HG02973 (cell line): ENCODE results near the gene RASGRF2.

Experiments used
- ATAC-seq: cut with Tn5 transposase; IDR thresholded peaks from one replicate; pipeline ENCODE4 v1.9.1; 2021; ENCODE audit warnings: moderate library complexity; ENCODE audit not compliant: unreplicated experiment

Gene RASGRF2

GRCh38 chr5:80941496-80941895, 18.7 kb upstream of the RASGRF2 start:
- ATAC-seq: no peak

- no peak for ATAC-seq
These were observed 8.8 kb upstream of the RASGRF2 start for GRCh38 chr5:80951366-80951765.

DNA sequence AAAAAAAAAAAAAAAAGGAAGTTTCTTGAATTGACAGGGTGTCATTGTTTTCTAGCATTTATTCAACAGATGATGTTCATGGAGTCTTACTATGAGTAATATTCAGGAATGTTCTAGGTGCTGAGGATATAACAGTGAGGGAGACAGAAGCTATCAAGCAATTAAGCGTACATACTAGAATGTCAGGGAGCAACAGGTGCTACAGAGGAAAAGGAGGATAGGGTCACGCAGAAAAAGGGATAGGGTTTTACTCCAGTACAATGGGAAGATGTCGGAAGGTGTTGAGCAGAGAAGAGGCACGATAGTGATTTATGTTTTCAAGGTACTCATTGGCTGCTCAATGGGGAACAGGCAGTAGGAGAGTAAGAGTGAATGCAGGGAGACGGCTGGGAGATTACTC, 6.6 kb upstream of the RASGRF2 start:
- ATAC-seq: no peak

DNA sequence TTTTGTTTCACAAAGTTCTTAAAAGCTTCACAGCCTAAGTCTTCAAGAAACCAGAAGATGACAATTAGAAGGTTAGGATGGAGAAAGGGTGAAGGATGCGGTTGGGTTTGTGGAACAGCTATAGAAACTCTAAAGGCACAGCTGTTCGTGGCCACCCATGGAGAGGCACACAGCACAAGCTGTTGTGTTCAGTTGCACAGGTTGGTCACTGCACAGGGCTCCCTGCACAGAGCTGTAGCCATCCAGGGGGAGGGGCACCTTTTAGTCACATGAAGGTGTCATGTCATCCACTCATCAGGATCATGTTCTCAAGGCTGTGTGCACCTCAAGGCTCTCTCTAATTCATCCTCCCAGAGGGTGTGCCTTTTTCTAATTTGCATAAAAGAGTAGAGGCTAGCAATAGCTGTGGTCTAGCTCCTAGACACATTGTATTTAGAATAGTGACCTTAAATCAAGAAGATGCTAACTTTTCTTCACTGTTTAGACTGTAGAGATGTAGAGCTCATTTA, 5.0 kb upstream of the RASGRF2 start:
- ATAC-seq: no peak

- no peak for ATAC-seq
These were observed 3.9 kb upstream of the RASGRF2 start for GRCh38 chr5:80956272-80956671.

GRCh38 chr5:80957031-80957761, 3.0 kb upstream of the RASGRF2 start:
- ATAC-seq: no peak

DNA sequence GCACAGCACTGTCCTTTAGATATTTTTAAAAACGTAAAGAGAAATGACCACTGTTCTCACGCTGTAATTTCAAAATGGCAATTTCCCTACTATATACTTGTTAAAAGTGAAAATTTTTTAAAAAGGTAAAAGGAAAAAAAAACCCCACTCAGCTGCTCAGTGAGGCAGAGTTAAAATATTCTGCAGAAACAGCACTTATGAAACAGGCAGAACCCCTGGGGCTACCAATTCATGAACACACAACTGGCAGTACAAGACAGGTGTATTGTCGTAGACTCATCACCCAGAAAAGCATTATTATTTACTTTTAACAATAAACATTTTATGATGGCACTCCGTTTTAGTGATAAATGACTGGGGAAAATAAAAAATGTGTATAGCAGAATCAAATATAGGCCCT, 1.5 kb upstream of the RASGRF2 start:
- ATAC-seq: no peak

DNA sequence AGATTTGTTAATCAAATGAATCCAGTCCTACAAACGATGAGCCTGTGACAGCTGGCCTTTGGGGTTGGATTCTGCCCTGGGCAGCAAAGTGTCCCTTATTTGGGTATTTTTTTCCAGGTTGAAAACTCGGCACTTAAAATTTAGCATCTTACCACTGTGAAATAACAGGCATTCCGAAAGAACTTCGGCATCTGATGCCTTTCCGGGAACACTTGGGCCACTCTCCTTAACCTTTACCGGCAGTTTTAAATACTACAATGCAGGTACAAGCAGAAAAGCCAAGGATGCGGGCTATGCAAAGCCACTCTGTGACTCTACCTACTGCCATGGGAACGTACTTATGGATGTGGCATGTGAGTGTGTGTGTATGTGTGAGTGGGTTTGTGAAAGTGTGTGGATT, 1.0 kb upstream of the RASGRF2 start:
- ATAC-seq: no peak

DNA sequence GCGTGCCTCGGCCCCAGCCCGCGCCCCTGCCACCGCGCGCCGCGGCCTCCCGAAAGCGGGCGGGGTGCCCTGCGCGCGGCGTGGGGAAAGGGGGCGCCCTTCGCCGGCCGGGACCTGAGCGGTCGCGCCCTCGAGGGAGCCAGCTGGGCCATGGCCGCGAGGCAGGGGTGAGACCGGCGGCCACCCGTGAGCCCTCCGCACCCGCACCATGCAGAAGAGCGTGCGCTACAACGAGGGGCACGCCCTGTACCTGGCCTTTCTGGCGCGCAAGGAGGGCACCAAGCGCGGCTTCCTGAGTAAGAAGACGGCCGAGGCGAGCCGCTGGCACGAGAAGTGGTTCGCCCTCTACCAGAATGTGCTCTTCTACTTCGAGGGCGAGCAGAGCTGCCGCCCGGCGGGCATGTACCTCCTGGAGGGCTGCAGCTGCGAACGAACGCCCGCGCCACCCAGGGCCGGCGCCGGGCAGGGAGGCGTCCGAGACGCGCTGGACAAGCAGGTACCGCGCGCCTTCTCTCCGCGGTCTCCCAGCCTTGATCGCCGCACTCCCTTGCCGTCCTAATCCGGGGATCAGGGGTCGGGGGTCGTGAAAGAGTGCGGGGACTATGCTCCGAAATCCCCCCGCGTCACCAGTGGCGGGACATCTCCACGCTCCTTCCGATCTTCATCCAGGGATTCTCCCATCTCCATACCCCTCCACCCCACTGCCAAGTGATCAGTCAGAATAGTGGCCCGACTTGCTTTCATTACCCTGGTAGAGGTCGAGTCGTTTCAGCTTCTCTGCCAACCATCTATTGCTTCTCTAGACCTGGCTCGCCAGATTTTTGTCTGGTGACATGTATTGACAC, 590 bp downstream of the RASGRF2 start:
- no peak for ATAC-seq

- no peak for ATAC-seq
These were observed 1.5 kb downstream of the RASGRF2 start for GRCh38 chr5:80961376-80962281.

- ATAC-seq: no peak
These were observed 2.7 kb downstream of the RASGRF2 start for GRCh38 chr5:80962630-80963520.

GRCh38 chr5:80963521-80963895, 3.3 kb downstream of the RASGRF2 start:
- no peak for ATAC-seq

DNA sequence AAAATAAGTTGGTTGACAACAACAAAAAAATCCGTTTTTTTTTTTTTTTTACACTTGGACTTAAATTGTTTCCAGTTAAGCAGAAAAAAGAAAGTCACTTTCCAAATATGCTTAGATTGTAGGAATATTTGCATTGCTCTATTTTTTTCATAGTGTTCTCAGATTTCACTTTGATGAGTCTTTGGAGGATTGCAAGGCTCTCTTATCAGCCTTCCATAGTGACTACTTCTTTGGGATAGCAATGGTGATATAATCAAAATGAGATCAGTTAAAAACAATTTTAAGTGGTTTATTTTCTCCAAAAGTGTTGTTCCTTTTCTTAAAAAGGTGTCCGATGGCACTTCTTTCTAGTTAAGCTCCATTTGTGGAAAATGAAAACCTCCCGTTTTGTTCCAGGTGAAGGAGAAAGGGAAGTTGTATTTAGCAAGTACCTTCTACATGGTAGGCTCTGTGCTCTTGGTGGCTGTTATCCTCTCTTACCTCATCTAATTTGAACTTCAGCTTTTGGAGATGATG, 3.9 kb downstream of the RASGRF2 start:
- ATAC-seq: no peak

- ATAC-seq: no peak
These were observed 4.3 kb downstream of the RASGRF2 start for GRCh38 chr5:80964491-80964890.

GRCh38 chr5:80964919-80965318, 4.8 kb downstream of the RASGRF2 start:
- no peak for ATAC-seq

DNA sequence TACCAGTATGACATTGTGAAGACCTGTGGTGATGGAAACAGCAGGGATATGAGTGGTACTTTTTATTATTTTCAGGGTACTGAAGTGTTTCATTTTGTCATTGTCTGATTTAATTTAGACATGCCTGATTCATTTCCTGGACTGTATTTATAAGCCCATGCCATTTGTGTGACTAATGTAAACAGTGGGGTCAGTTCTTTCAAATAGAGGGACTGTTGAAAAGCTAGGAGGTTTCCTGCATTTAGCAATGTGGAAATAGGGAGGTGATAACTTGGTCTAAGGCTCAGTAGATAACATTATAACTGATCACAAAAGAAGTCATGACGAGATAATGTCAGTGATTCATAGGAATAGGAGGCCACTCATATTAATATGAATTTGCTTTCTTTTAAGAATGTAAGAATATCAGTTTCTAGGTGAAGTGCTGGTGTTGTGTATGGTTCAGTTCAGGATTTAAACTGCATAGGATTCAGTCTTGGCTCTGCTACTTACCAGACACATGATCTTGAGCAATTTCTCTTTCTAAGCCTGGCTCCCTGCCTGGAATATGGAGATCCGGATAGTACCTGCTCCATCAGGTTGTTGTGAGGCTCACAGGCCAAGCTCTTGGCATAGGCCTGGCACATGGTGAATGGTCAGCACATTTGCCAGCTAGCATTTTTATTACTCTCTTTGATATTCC, 7.5 kb downstream of the RASGRF2 start:
- no peak for ATAC-seq

DNA sequence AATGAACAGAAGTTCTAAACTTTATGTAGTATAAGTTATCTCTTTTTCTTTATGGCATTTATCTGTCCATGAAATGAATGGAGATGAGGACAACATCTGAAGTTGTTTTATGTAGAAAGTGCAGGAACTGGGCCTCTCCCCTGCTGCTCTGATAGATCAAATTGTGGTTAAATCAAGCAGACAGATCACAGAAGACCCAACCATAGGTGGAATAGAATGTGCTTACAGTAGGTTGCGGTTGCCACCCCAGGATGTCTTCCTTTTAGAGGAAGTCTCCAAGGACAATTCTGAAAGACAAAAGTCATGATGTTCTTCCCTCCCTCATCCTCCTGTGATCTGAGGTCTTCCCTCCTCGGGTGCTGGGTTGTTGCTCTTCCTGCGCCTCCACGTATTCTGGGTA, 12.9 kb downstream of the RASGRF2 start:
- no peak for ATAC-seq

- no peak for ATAC-seq
These were observed 14.9 kb downstream of the RASGRF2 start for GRCh38 chr5:80975065-80975464.

GRCh38 chr5:80976985-80977384, 16.8 kb downstream of the RASGRF2 start:
- ATAC-seq: no peak
